Renal cortex interstitium (tissue), 11 donors: ENCODE results near the gene SLC8A1. TPM values are rescaled to one million over a fixed set of nuclear protein-coding genes. Genes with fewer than 3 reads are reported as not detected.
A peak's percentile ranks its signal among the peaks of the same experiment; 100 is the strongest.

Source experiments
- DNase-seq, 11 donors: peaks; one replicate each; pipeline ENCODE4 v3.0.0-alpha.2; 2013; ENCODE audit warnings: low read depth in 9 of 11, low spot score in 4 of 11; ENCODE audit errors: extremely low read depth in 1 of 11
- polyA plus RNA-seq, 3 donors: library from polyadenylated mRNA; unstranded; fragments of 120-200 nt; gene quantifications; one replicate each; pipeline ENCODE4 v1.2.1, GENCODE V29; 2013; ENCODE audit not compliant: insufficient read length in 3 of 3

Gene SLC8A1
- polyA plus RNA-seq, 3 donors, result 61.3 to 67.0 (median 63.2) TPM

- peak in 3 of 11 donors; percentile 45 to 74 (median 55) for DNase-seq
Observed at GRCh38 chr2:40371525-40372282, 80.2 kb downstream of the SLC8A1 start.

- no peak for DNase-seq
Observed at GRCh38 chr2:40370007-40370395, 81.9 kb downstream of the SLC8A1 start.

- DNase-seq, result no peak
Observed at GRCh38 chr2:40369267-40370006, 82.5 kb downstream of the SLC8A1 start.

- DNase-seq, result no peak
Observed at GRCh38 chr2:40367652-40368051, 84.2 kb downstream of the SLC8A1 start.

GRCh38 chr2:40367032-40367431, 84.9 kb downstream of the SLC8A1 start:
- no peak for DNase-seq

GRCh38 chr2:40364151-40364874, 87.6 kb downstream of the SLC8A1 start:
- DNase-seq, result no peak

GRCh38 chr2:40363631-40364030, 88.3 kb downstream of the SLC8A1 start:
- peak in 1 of 11 donors; percentile 25 for DNase-seq

- no peak for DNase-seq
Observed at GRCh38 chr2:40363231-40363630, 88.7 kb downstream of the SLC8A1 start.

- DNase-seq, result no peak
Observed at GRCh38 chr2:40361478-40361877, 90.4 kb downstream of the SLC8A1 start.

GRCh38 chr2:40360652-40361051, 91.2 kb downstream of the SLC8A1 start:
- DNase-seq, result no peak

- DNase-seq, result no peak
Observed at GRCh38 chr2:40359811-40360210, 92.1 kb downstream of the SLC8A1 start.

- no peak for DNase-seq
Observed at GRCh38 chr2:40358783-40359182, 93.1 kb downstream of the SLC8A1 start.

- DNase-seq, result no peak
Observed at GRCh38 chr2:40357667-40358066, 94.2 kb downstream of the SLC8A1 start.

- DNase-seq, result no peak
Observed at GRCh38 chr2:40355451-40355850, 96.4 kb downstream of the SLC8A1 start.

- DNase-seq, result no peak
Observed at GRCh38 chr2:40353231-40353630, 98.7 kb downstream of the SLC8A1 start.

- no peak for DNase-seq
Observed at GRCh38 chr2:40352703-40353099, 99.2 kb downstream of the SLC8A1 start.

- no peak for DNase-seq
Observed at GRCh38 chr2:40352041-40352702, 99.7 kb downstream of the SLC8A1 start.

- DNase-seq, result no peak
Observed at GRCh38 chr2:40348665-40349064, 103.2 kb downstream of the SLC8A1 start.

- no peak for DNase-seq
Observed at GRCh38 chr2:40348038-40348437, 103.9 kb downstream of the SLC8A1 start.
